Measurements from ENCODE around the gene ANKRD60.

ANKRD60 gene

DNA sequence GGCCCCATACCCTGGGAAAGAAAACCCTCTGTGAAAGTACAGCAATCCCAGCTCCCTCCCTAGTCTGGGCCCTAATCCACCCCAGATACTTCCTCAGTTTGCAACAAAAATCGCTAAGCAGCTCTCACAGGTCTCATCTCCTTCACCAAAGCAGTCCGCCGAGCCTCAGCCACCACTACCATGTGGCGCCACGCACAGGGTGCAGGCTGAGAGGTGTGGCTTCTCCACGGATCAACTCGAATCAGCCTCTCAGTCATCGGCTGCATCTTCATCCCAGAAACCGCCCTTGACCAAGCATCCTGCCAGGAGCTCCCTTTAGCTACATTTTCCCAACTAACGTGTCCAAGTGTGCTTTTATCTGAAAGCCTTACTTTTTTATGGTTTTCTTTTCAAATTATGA is 50.7 kb downstream of the ANKRD60 start:
- Mint-ChIP-seq H3K27ac (no peak overlapping the region), H3K9me3 (no peaks in the 10 kb centered on the region), H3K36me3 (ENCODE audit: low read depth) (no peaks in the 10 kb centered on the region), H3K4me3 (no peak overlapping the region), H3K4me1 (peaks cover 14% of the 10 kb centered on the region), H3K27me3 (peaks cover 17% of the 10 kb centered on the region)
- ATAC-seq = no peak
- no peak for DNase-seq

DNA sequence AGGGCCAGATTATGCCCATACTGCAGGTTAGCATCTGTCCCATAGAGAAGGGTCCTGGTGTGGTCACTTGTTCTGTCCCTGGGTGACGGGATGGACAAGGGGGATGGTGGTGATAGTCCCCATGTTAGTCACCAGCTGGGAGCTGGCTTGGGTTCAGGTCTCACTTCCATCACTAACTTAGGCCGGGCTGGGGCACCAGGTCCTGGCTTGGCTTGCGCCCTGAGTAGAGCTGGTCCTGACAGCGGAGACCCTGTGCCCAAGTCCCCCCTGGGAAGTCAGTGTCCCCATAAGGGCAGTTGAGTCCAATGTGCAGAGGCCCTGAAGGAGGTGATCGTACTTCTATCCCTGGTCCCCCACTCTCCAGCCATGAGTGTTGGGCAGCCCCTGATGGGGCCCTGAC is 52.6 kb downstream of the ANKRD60 start:
- no peak overlapping the region for H3K4me3 Mint-ChIP-seq
- H3K4me1 Mint-ChIP-seq = peaks cover 14% of the 10 kb centered on the region
- H3K27ac Mint-ChIP-seq = no peak overlapping the region
- H3K9me3 Mint-ChIP-seq = no peaks in the 10 kb centered on the region
- H3K36me3 Mint-ChIP-seq (ENCODE audit: low read depth) = no peaks in the 10 kb centered on the region
- ATAC-seq (no peak), DNase-seq (no peak)
- peaks cover 7% of the 10 kb centered on the region for H3K27me3 Mint-ChIP-seq

DNA sequence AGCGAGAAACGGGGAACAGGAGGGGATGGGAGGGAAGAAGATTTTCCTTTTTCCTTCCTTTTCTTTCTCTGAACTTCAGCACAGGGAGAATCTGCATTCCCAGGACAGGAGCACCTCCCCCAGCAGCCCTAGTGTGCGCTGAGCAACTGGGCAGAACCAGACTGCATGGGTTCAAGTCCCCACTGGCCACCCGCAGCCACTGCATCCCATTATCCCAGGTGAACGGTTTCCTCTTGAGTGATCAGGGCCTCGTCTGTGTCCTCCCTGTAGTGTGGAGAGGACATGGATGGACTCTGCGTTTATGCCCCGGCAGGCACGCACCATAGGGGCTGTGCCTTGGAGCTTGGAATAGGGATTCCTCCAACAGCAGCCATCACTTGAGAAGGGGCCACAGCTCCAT is 53.0 kb downstream of the ANKRD60 start:
- H3K4me3 Mint-ChIP-seq = no peak overlapping the region
- H3K9me3 Mint-ChIP-seq = no peaks in the 10 kb centered on the region
- no peak for DNase-seq
- H3K4me1 Mint-ChIP-seq = peaks cover 14% of the 10 kb centered on the region
- ATAC-seq = no peak
- H3K36me3 Mint-ChIP-seq (ENCODE audit: low read depth) = no peaks in the 10 kb centered on the region
- H3K27me3 Mint-ChIP-seq = peaks cover 7% of the 10 kb centered on the region
- no peak overlapping the region for H3K27ac Mint-ChIP-seq

DNA sequence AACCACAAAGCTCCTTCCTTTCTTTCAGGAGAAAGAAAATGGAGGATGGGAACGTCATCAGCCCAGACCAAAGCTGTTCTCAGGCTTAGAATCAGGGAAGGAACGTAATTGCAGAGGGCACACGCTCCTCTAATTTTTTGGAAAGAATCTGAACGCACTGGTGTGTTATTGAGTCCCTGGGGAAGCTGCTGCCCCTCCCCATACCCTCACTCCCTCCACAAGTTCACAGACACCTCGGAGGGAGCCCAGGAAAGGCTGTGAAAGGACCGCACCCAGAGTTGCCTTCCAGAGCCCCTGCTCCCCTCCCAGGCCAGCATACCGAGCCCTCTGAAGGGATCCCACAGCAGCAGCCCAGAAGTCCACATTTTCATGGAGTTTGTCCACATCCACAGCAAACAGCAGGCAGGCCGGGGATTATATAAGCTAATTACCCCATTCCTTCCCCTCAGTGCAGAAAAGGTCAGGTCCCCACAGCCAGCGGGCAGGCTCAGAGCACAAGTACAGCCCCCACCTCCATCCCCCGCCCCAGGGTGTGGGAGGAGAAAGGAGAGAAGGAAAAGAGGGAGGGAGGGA is 53.7 kb downstream of the ANKRD60 start:
- no peaks in the 10 kb centered on the region for H3K36me3 Mint-ChIP-seq (ENCODE audit: low read depth)
- no peak overlapping the region for H3K4me3 Mint-ChIP-seq
- H3K27ac Mint-ChIP-seq = no peak overlapping the region
- ATAC-seq (no peak), DNase-seq (no peak)
- H3K4me1 Mint-ChIP-seq = peaks cover 14% of the 10 kb centered on the region
- no peaks in the 10 kb centered on the region for H3K9me3 Mint-ChIP-seq
- peaks cover 6% of the 10 kb centered on the region for H3K27me3 Mint-ChIP-seq

DNA sequence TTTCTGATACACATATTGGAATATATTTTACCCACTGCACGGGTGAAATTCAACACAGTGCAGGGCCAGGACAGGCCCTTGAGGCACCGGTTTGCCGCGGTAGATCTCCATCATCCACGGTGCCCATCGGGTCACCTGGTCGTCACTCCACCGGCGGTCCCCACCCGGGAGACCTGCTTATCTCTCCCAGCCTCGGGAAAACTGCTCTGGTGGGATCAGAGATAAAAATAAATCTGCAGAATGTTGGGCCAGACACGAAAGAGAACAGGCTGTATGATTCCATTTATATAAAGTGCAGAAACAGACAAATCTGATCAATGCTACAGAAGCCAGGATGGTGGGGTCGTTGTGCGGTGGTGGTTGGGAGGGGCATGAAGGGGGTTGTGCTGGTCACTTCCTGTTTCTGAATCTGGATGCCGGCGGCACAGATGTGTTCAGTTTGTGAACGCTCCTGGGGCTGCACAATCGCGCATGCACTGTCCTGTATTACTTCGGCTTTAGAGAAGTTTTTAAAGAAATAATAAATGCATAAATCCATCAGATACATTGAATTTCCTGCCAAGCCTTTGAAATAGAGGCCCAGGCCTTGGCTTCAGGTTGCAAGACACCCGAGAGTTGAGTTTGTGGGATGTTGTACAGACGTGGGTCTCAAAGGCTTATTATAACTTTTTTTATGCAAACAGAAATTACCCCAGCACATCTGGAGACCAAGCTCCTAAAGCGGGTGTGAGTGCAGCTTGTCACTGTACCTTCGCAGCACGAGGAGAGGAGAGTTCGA is 54.3 kb downstream of the ANKRD60 start:
- DNase-seq (no peak), ATAC-seq (no peak)
- no peaks in the 10 kb centered on the region for H3K36me3 Mint-ChIP-seq (ENCODE audit: low read depth)
- H3K27ac Mint-ChIP-seq = no peak overlapping the region
- no peak overlapping the region for H3K4me3 Mint-ChIP-seq
- no peaks in the 10 kb centered on the region for H3K9me3 Mint-ChIP-seq
- peaks cover 10% of the 10 kb centered on the region for H3K4me1 Mint-ChIP-seq
- H3K27me3 Mint-ChIP-seq = peaks cover 6% of the 10 kb centered on the region

DNA sequence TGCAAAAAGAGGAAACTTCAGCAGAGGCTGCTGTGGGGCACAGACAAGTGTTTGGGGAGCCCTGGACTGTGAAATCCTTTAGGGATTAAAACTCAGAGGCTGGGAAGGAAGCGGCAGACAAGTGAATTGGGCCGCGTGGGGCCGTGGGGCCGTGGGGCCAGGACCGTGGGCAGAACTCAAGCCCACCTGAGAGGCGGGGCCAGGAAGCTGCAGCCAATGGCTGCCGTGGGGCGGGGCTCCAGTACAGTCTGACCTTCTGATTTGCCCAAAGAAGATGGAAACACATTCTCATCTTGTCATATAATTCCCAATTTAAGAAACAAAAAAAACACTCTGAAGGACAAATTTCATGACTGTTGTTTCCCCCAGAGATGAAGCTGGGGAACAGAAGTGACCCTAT is 55.4 kb downstream of the ANKRD60 start:
- no peak overlapping the region for H3K27ac Mint-ChIP-seq
- H3K4me1 Mint-ChIP-seq = peaks cover 10% of the 10 kb centered on the region
- no peak overlapping the region for H3K4me3 Mint-ChIP-seq
- H3K9me3 Mint-ChIP-seq = no peaks in the 10 kb centered on the region
- DNase-seq (no peak), ATAC-seq (no peak)
- peaks cover 3% of the 10 kb centered on the region for H3K27me3 Mint-ChIP-seq
- no peaks in the 10 kb centered on the region for H3K36me3 Mint-ChIP-seq (ENCODE audit: low read depth)

DNA sequence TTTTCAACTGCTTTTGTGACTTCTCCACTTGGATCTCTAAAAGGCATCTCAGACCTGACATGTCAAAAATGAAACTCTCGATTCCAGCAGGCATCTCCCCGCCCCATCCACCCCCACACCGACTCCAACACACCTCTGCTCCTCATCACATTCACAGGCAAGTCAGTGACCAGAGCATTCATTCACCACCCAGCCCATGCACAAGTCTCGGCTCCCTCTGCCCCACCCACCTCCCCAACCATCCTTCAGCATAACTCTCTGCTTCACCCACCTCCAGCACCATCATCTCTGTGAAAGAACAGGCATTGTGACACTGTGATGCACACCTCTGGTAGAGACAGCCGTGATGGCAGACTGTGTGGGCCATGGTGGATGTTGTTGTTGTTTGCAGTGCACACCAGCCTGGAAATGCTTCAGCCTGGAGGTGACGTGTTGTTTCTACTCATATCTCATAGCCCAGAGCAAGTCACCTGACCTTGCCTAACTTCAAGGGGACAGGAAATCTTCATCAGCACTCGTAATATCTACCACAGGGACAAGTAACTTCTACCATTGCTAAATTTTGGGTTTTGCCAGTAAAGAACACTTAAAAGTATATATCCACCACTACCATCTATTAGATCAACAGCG is 56.5 kb downstream of the ANKRD60 start:
- DNase-seq (no peak), ATAC-seq (no peak)
- H3K4me1 Mint-ChIP-seq = peaks cover 10% of the 10 kb centered on the region
- H3K27ac Mint-ChIP-seq = no peak overlapping the region
- no peak overlapping the region for H3K4me3 Mint-ChIP-seq
- no peaks in the 10 kb centered on the region for H3K36me3 Mint-ChIP-seq (ENCODE audit: low read depth)
- no peaks in the 10 kb centered on the region for H3K9me3 Mint-ChIP-seq
- peaks cover 3% of the 10 kb centered on the region for H3K27me3 Mint-ChIP-seq

DNA sequence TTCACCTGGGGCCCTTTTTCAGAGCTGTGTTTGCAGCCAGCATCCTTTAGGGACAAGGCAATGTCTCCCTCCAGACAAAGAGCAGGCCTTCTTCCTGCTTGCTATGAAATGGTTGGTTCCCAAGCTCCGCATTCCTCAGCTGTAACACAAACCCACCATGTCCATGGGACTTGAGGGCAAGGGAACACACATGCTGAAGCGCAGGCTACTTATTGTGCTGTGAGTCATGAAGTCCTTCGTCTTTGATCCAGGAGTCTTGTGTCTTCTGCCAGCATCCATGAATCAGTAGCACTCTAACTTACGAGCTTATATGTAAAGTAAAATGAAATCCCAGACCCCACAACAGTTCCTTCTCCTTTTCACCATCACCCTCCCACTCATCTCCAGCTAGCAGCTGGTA is 59.0 kb downstream of the ANKRD60 start:
- ATAC-seq (no peak), DNase-seq (no peak)
- peaks cover 3% of the 10 kb centered on the region for H3K27me3 Mint-ChIP-seq
- peaks cover 6% of the 10 kb centered on the region for H3K4me1 Mint-ChIP-seq
- no peak overlapping the region for H3K4me3 Mint-ChIP-seq
- no peak overlapping the region for H3K27ac Mint-ChIP-seq
- H3K9me3 Mint-ChIP-seq = no peaks in the 10 kb centered on the region
- no peaks in the 10 kb centered on the region for H3K36me3 Mint-ChIP-seq (ENCODE audit: low read depth)

GRCh38 chr20:58168843-58169242 is 59.6 kb downstream of the ANKRD60 start:
- peaks cover 3% of the 10 kb centered on the region for H3K27me3 Mint-ChIP-seq
- H3K9me3 Mint-ChIP-seq = no peaks in the 10 kb centered on the region
- no peak overlapping the region for H3K4me3 Mint-ChIP-seq
- DNase-seq (no peak), ATAC-seq (no peak)
- H3K4me1 Mint-ChIP-seq = no peaks in the 10 kb centered on the region
- no peak overlapping the region for H3K27ac Mint-ChIP-seq
- no peaks in the 10 kb centered on the region for H3K36me3 Mint-ChIP-seq (ENCODE audit: low read depth)

GRCh38 chr20:58167759-58168158 is 60.7 kb downstream of the ANKRD60 start:
- Mint-ChIP-seq H3K9me3 (no peaks in the 10 kb centered on the region), H3K36me3 (ENCODE audit: low read depth) (no peaks in the 10 kb centered on the region), H3K27me3 (peaks cover 3% of the 10 kb centered on the region), H3K27ac (no peak overlapping the region), H3K4me1 (no peaks in the 10 kb centered on the region), H3K4me3 (no peak overlapping the region)
- no peak for ATAC-seq
- no peak for DNase-seq
